GM23338 (cell line): ENCODE measurements around the gene TBCD. TPM values are rescaled to one million over a fixed set of nuclear protein-coding genes. Genes with fewer than 3 reads are reported as not detected.

Experiments
- ATAC-seq: fragments of 200-7000 bp; cut with Tn5 transposase; 3 replicates; pipeline ENCODE4 v1.9.1; 2020
- DNase-seq: peaks from one replicate; pipeline ENCODE4 v3.0.0-alpha.2; 2015; ENCODE audit warnings: low spot score
- H2AFZ ChIP-seq: fragments of 200-600 bp; sonication (generic); 2 replicates; pipeline ENCODE4 v1.8.0; 2016; ENCODE audit warnings: antibody characterized with exemption, mild to moderate bottlenecking, moderate library complexity
- H3F3A ChIP-seq: fragments of 200-600 bp; sonication (generic); replicated peaks from 2 replicates; pipeline ENCODE4 v1.8.0; 2017; ENCODE audit warnings: antibody characterized with exemption, mixed run types, low read depth
- H3K27ac ChIP-seq: fragments of 200-600 bp; sonication (generic); 2 replicates; pipeline ENCODE4 v1.6.1; 2016; ENCODE audit warnings: low read depth
- H3K27me3 ChIP-seq: fragments of 200-600 bp; sonication (generic); 2 replicates; pipeline ENCODE4 v1.8.0; 2016; ENCODE audit warnings: mild to moderate bottlenecking, mixed run types, moderate library complexity; ENCODE audit not compliant: insufficient read depth
- H3K36me3 ChIP-seq: fragments of 200-600 bp; sonication (generic); 2 replicates; pipeline ENCODE4 v1.8.0; 2016; ENCODE audit warnings: mild to moderate bottlenecking; ENCODE audit not compliant: insufficient read depth
- H3K4me1 ChIP-seq: fragments of 200-600 bp; sonication (generic); 2 replicates; pipeline ENCODE4 v1.8.0; 2016; ENCODE audit warnings: mild to moderate bottlenecking, moderate library complexity; ENCODE audit not compliant: insufficient read depth
- H3K4me2 ChIP-seq: fragments of 200-600 bp; sonication (generic); 2 replicates; pipeline ENCODE4 v1.7.1; 2017; ENCODE audit warnings: mixed run types
- H3K4me3 ChIP-seq: fragments of 200-600 bp; sonication (generic); 2 replicates; pipeline ENCODE4 v1.6.1; 2016; ENCODE audit warnings: mixed run types
- H3K79me2 ChIP-seq: fragments of 200-600 bp; sonication (generic); replicated peaks from 2 replicates; pipeline ENCODE4 v1.8.0; 2017; ENCODE audit warnings: mild to moderate bottlenecking; ENCODE audit not compliant: insufficient read depth
- H3K9me2 ChIP-seq: fragments of 200-600 bp; sonication (generic); 2 replicates; pipeline ENCODE4 v1.8.0; 2017; ENCODE audit not compliant: insufficient read depth
- H4K20me1 ChIP-seq: fragments of 200-600 bp; sonication (generic); replicated peaks from 2 replicates; pipeline ENCODE4 v1.8.0; 2017; ENCODE audit warnings: mild to moderate bottlenecking; ENCODE audit not compliant: insufficient read depth
- H3K27ac Mint-ChIP-seq: 2 replicates; pipeline ENCODE4 v1.8.0; 2020; ENCODE audit warnings: inconsistent platforms, mild to moderate bottlenecking, moderate library complexity, mixed read lengths
- H3K27me3 Mint-ChIP-seq: 3 replicates; pipeline ENCODE4 v1.8.0; 2022; ENCODE audit warnings: low read depth, mild to moderate bottlenecking, moderate library complexity, mixed read lengths, inconsistent platforms; ENCODE audit not compliant: insufficient read depth, poor library complexity
- H3K36me3 Mint-ChIP-seq: 3 replicates; pipeline ENCODE4 v1.8.0; 2021; ENCODE audit warnings: low read depth, mild to moderate bottlenecking, inconsistent platforms, moderate library complexity, mixed read lengths
- H3K4me1 Mint-ChIP-seq: 3 replicates; pipeline ENCODE4 v1.8.0; 2020; ENCODE audit warnings: mild to moderate bottlenecking, inconsistent platforms, mixed read lengths
- H3K4me3 Mint-ChIP-seq: 3 replicates; pipeline ENCODE4 v1.8.0; 2021; ENCODE audit warnings: moderate library complexity, mild to moderate bottlenecking, inconsistent platforms, mixed read lengths
- H3K9me3 Mint-ChIP-seq: 3 replicates; pipeline ENCODE4 v1.8.0; 2020; ENCODE audit warnings: moderate library complexity, mild to moderate bottlenecking, inconsistent platforms, mixed read lengths
- CREB1 ChIP-seq: fragments of 250-450 bp; sonication (Bioruptor Pico); IDR thresholded peaks from 2 replicates; pipeline ENCODE4 v1.5.0; 2020; ENCODE audit warnings: low read depth, mild to moderate bottlenecking, moderate library complexity
- CTCF ChIP-seq, 2 experiments: fragments of 200-600 bp in 1 of 2; sonication (generic) in 1 of 2; conservative IDR thresholded peaks; 2 replicates each; pipeline versions ENCODE4 v1.5.1 to v1.6.1; 2016 to 2017; ENCODE audit warnings: antibody characterized with exemption in 2 of 2, low read depth in 2 of 2, mild to moderate bottlenecking in 2 of 2, moderate library complexity in 1 of 2
- EZH2 ChIP-seq: fragments of 200-600 bp; sonication (generic); IDR thresholded peaks from one replicate; pipeline ENCODE4 v1.8.0; 2017; ENCODE audit warnings: antibody characterized with exemption, mild to moderate bottlenecking, low read depth; ENCODE audit not compliant: unreplicated experiment
- EZH2phosphoT487 ChIP-seq: fragments of 200-600 bp; sonication (generic); IDR thresholded peaks from one replicate; pipeline ENCODE4 v1.8.1; 2018; ENCODE audit warnings: antibody characterized with exemption; ENCODE audit not compliant: unreplicated experiment
- JUNB ChIP-seq: IDR thresholded peaks from one replicate; pipeline ENCODE4 v1.6.1; 2016; ENCODE audit warnings: antibody characterized with exemption; ENCODE audit not compliant: unreplicated experiment
- NANOG ChIP-seq: IDR thresholded peaks from 2 replicates; pipeline ENCODE4 v1.6.1; 2016; ENCODE audit warnings: antibody characterized with exemption, borderline replicate concordance
- POLR2AphosphoS5 ChIP-seq: IDR thresholded peaks from 2 replicates; pipeline ENCODE4 v1.6.1; 2016; ENCODE audit warnings: antibody characterized with exemption, low read depth
- STAT1 ChIP-seq: IDR thresholded peaks from one replicate; pipeline ENCODE4 v1.6.1; 2016; ENCODE audit warnings: antibody characterized with exemption; ENCODE audit not compliant: unreplicated experiment
- ZNF114 ChIP-seq: fragments of 250-450 bp; sonication (Bioruptor Pico); IDR thresholded peaks from 2 replicates; pipeline ENCODE4 v1.5.0; 2020; ENCODE audit warnings: mild to moderate bottlenecking, moderate library complexity
- ZNF462 ChIP-seq: fragments of 250-450 bp; sonication (Bioruptor Pico); IDR thresholded peaks from 2 replicates; pipeline ENCODE4 v1.5.0; 2020; ENCODE audit warnings: mild to moderate bottlenecking, moderate library complexity
- polyA plus RNA-seq: library from polyadenylated mRNA; unstranded; fragments of >200 nt; fragmentation: Nextera tagmentation; extraction: Ambion mirVana; gene quantifications from 2 replicates; pipeline ENCODE4 v1.2.1, GENCODE V29; 2016
- total RNA-seq: library from RNA; depleted of rRNA; stranded (reverse); fragments of >200 nt; shearing (Covaris generic); gene quantifications from 2 replicates; pipeline ENCODE4 v1.2.3, GENCODE V29; 2014

Gene TBCD
- total and polyA plus RNA-seq, 2 experiments from 2014 or later: 75.0 to 116 TPM

- TF ChIP-seq ZNF462 (CRISPR knock-in tag) (no peak), STAT1 (no peak), NANOG (no peak), POLR2AphosphoS5 (no peak), ZNF114 (CRISPR knock-in tag) (no peak), EZH2phosphoT487 (no peak), CREB1 (CRISPR knock-in tag) (no peak), EZH2 (no peak), JUNB (no peak)
These were observed 51.3 kb downstream of the TBCD start (continued) for GRCh38 chr17:82803185-82803584.

DNA sequence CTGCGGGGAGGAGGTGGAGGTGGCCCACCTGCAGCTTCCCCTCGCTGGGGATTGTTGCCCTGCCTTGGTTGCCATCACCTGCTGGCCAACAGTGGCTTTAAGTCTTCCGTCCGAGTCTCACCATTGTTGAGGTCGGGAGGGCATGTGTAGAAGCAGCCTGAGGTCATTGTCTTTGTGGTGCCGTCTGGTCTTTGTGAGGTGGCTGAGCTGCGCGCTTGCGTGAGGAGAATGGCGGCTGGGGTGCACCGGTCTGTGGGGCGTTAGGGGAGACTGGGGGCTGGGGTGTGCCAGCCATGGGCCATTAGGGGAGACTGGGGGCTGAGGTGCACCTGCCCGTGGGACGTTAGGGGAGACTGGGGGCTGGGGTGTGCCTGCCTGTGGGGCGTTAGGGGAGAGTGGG is 51.7 kb downstream of the TBCD start:
- Histone ChIP-seq H3K27ac (no peak overlapping the region), H3K9me2 (no peaks in the 10 kb centered on the region), H4K20me1 (no peaks in the 10 kb centered on the region; the same call in 1 of the 2 replicates), H3K4me2 (no peak overlapping the region), H3K4me3 (no peak overlapping the region), H3F3A (no peaks in the 10 kb centered on the region), H2AFZ (no peak overlapping the region), H3K27me3 (no peaks in the 10 kb centered on the region), H3K36me3 (peaks cover 13% of the 10 kb centered on the region; the same call in 1 of the 2 replicates), H3K4me1 (no peaks in the 10 kb centered on the region), H3K79me2 (peaks cover 29% of the 10 kb centered on the region)
- DNase-seq: no peak
- H3K27ac Mint-ChIP-seq: peak overlapping the region; percentile 64
- H3K36me3 Mint-ChIP-seq: peaks cover 54% of the 10 kb centered on the region
- peaks cover 10% of the 10 kb centered on the region for H3K4me1 Mint-ChIP-seq
- peaks cover 15% of the 10 kb centered on the region for H3K27me3 Mint-ChIP-seq
- peaks cover 32% of the 10 kb centered on the region for H3K9me3 Mint-ChIP-seq
- H3K4me3 Mint-ChIP-seq: no peak overlapping the region
- ATAC-seq: no peak
- TF ChIP-seq EZH2phosphoT487 (no peak), STAT1 (no peak), CTCF (conservative IDR thresholded peaks at IDR 0.05; ENCODE audit: low read depth in 2 of 2) (no peak), EZH2 (no peak)
